ENCODE measurements around the gene RUNX2.
A peak's percentile ranks its signal among the peaks of the same experiment; 100 is the strongest.

Gene RUNX2

DNA sequence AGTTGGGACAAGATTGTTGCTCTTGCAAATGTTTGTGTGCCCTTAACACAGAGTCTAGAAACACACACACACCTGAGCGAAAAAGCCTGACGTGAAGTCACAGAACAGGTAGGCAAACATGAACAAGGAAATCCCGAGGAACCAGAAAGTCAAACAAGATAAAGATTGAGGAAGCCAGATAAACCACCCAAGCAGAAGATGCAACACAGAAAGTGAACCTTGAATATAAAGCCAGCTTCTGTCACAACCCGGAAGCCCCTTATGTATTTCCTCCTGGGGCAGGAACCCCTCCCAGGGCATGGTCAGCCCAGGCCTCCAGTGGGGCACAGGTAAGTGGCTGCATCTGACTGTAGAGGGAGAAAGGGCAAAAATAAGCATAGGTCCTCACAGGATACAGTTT lies 207.8 kb downstream of the RUNX2 start:
- H3K27ac ChIP-seq, result peak overlapping the region; percentile 94
- TF ChIP-seq ZFX (IDR thresholded peaks at IDR 0.05), result 0 out of 2 replicates have a peak, but pooled peaks have one; percentile 29
- TF ChIP-seq, protein P1, sequence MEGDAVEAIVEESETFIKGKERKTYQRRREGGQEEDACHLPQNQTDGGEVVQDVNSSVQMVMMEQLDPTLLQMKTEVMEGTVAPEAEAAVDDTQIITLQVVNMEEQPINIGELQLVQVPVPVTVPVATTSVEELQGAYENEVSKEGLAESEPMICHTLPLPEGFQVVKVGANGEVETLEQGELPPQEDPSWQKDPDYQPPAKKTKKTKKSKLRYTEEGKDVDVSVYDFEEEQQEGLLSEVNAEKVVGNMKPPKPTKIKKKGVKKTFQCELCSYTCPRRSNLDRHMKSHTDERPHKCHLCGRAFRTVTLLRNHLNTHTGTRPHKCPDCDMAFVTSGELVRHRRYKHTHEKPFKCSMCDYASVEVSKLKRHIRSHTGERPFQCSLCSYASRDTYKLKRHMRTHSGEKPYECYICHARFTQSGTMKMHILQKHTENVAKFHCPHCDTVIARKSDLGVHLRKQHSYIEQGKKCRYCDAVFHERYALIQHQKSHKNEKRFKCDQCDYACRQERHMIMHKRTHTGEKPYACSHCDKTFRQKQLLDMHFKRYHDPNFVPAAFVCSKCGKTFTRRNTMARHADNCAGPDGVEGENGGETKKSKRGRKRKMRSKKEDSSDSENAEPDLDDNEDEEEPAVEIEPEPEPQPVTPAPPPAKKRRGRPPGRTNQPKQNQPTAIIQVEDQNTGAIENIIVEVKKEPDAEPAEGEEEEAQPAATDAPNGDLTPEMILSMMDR (conservative IDR thresholded peaks at IDR 0.05), result no peak

DNA sequence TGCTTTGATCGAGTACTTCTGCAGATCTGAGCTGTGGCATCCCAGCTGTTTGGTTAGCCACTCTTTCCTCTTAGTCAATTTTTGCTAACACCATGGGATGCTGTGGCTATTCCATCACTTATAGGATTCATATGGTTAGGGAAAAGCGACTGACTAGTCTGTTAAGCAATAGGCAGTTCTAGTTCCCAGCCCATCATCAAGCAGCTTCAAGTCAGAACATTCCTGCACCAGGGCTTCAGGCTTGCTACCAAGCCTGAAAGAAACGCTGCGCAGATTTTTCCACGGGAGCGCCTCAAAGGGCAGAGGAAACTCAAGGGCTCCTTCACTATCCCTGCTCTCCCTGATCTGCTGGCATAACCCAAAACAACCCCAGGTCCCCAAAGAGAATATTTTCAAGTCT lies 209.4 kb downstream of the RUNX2 start:
- H3K27ac ChIP-seq, result no peak overlapping the region; the same call in 1 of the 2 replicates
- TF ChIP-seq, protein P1 (conservative IDR thresholded peaks at IDR 0.05), result no peak
- no peak for TF ChIP-seq ZFX (IDR thresholded peaks at IDR 0.05)

DNA sequence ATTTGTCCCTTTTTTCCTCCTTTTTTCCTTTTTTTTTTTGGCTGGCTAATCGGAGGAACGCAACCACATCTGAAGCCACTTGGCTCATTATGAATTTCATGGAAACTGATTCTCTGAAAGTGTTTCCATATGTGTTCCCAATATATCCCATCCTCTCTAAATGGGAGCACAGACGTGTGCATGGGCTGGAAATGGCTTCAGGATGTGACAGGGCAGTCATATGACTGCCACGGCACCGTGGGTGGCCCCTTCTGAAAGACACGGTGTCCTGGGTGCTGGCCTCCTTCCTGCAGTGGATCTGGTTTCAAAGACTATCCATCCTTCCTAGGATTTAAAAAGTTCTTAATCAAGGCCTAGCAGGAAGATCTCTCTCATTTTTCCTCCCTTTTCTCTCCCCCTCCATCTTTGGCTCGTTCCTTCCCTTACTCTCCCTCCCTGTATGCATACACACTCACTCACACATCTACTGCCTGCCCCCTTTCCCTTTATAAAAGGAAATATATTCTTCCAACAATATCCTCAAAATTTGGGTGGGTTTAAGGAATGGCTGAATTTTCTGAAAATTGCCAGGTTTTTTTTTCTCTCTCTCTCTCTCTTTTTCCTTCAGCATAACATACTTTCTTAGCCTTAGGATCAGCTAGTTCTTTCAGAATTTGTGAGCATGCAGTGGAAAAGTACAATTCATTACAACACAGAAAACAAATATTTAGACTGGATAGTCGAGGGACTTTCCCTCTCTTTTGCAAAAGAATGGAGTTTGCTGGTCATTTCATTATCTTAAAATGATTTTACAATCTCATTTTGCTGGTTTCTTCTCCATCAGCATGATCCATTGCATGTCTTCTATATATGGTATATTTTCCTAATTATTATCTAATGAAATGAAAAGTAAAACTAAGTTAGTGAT lies 210.8 kb downstream of the RUNX2 start:
- TF ChIP-seq, protein P1 (conservative IDR thresholded peaks at IDR 0.05), result no peak
- TF ChIP-seq ZFX (IDR thresholded peaks at IDR 0.05), result no peak

DNA sequence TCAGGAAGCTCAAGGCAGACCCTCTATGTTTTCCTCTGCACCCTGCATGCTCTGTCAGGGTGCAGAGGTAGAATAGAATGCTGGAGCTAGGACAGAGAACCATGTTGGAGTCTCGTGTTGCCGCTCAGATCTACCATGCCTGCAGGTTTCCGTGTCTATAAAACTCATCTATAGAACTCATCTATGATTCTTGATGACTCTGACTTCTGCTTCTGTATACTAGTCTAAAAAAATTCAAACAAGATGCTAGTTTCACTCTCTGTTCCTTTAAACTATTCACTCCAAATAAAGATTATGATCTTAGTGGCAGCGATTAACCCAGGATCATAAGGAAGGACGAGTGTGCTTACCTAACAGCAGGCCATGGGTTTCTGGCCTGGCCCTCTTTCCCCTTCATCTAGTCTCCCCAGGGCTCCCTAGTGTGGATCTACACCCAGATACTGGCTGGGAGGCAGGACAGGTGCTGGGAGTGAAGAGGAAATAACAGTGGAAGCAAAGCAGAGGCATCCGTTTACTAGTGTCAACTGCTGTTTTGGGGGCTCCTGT lies 212.3 kb downstream of the RUNX2 start:
- H3K27ac ChIP-seq, result peak overlapping the region; percentile 54

More for the DNA sequence above, 210.8 kb downstream of the RUNX2 start:
- no peak overlapping the region for H3K27ac ChIP-seq

DNA sequence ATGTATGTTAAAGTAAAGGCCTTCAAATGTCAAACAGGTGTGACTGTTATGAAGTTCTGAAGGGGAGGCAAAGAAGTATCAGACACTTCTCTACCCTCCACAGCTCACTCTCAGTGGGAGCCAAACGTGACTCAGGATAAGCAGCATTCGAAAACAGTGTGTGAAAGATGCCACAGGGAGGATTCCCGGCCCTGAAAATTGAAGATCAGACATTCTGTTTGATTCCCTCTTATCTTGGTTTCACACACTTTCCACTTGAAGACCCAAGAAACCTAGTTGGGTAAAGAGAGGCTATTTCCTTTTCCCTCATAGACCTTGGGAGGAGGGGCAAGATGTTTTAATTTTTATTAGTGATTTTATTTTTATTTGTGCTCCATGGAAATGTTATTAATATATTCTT lies 213.8 kb downstream of the RUNX2 start:
- H3K27ac ChIP-seq, result no peak overlapping the region
- no peak for TF ChIP-seq ZFX (IDR thresholded peaks at IDR 0.05)
- TF ChIP-seq, protein P1 (conservative IDR thresholded peaks at IDR 0.05), result no peak

More for the DNA sequence above, 212.3 kb downstream of the RUNX2 start:
- TF ChIP-seq ZFX (IDR thresholded peaks at IDR 0.05), result no peak
- TF ChIP-seq, protein P1 (conservative IDR thresholded peaks at IDR 0.05), result no peak

DNA sequence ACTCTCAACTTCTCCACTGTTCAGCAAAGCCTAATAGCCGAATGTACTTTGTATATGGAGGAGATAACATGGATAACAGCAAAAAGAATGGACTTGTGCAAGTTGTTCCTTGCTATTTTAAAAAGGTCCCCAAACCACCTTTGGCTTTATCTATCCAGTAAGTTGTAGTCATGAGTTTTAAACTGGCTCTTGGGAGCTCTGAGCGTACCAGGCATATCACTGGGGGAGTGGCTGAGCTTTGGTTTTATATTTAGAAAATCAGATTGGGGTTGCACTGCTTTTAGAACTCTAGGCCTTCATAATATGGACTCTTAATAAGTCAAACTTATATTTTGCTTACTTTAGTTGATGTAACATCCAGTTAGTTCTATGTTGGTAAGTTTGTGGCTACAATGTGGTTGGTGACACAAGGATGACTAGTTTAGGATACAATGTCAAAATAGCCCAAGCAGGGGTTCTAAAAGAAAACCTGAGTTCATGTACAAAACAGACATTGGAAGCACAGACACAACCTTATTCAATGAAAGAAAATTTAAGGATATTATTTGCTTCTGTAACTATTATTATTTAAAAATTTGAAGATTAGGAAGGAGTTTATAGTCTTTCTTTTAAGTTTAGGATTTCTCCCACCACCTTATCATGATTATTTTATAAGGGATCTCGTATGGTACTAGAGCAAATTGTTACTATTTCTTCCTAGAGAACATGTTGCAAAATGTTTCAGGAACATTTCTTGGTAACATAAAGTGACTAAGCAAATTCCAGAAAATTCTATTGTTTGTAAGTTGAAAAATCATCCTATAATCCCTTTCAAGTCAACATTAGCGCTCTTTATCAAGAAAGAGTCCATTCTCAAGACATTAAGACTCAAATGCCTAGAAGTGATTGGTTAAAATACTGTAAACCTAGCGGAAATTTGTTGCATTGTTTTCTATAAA lies 215.4 kb downstream of the RUNX2 start:
- H3K27ac ChIP-seq, result no peak overlapping the region
- TF ChIP-seq ZFX (IDR thresholded peaks at IDR 0.05), result no peak

DNA sequence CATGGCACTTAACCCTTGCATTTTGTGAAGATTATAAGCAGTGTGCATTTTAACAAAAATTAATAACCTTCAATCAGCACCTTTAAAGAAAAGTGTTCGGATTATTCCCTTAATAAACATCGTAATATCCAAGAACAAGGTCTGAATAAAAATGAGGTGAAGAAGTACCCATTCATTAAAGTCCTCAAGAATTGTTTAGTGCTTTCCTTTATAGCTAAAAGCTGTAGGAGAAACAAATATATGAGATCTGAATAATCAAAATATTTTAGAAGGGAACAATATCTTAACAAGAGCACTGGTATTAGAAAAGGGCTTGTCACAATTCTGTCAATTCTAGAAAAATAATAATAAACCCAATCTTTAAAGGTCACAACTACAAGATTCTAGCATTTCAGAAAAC lies 217.3 kb downstream of the RUNX2 start:
- H3K27ac ChIP-seq, result no peak overlapping the region
- TF ChIP-seq, protein P1 (conservative IDR thresholded peaks at IDR 0.05), result no peak

Measured in C4-2B (cell line).